GM20000 (cell line): ENCODE measurements around the gene KIF1B.

Experiments
- DNase-seq: peaks from one replicate; pipeline ENCODE4 v3.0.0; 2012; ENCODE audit warnings: low spot score
- CTCF ChIP-seq: IDR thresholded peaks from 2 replicates; pipeline ENCODE4 v1.5.1; 2012; ENCODE audit warnings: mild to moderate bottlenecking, control low read depth; ENCODE audit errors: extremely low read depth, missing control alignments

The KIF1B gene

GRCh38 chr1:10209905-10210810, at the start of gene KIF1B:
Gene KIF1B (plus strand): TSS chr1:10210570. CDS start chr1:10232329, 21,759 bp downstream.
- peak; percentile 100 for DNase-seq
- TF ChIP-seq CTCF = peak; percentile 51

- no peak for TF ChIP-seq CTCF
- no peak for DNase-seq
Observed at GRCh38 chr1:10160907-10161490, 49.4 kb upstream of the KIF1B start.

GRCh38 chr1:10161541-10162290, 48.7 kb upstream of the KIF1B start:
- TF ChIP-seq CTCF = no peak
- no peak for DNase-seq

- DNase-seq = peak; percentile 33
Observed at GRCh38 chr1:10168912-10169514, 41.4 kb upstream of the KIF1B start.

GRCh38 chr1:10170239-10170574, 40.2 kb upstream of the KIF1B start:
- DNase-seq = peak; percentile 42
- TF ChIP-seq CTCF = no peak

More at GRCh38 chr1:10168912-10169514, 41.4 kb upstream of the KIF1B start:
- TF ChIP-seq CTCF = no peak

GRCh38 chr1:10171105-10171767, 39.1 kb upstream of the KIF1B start:
- no peak for TF ChIP-seq CTCF
- no peak for DNase-seq
